Omental fat pad (tissue), 4 donors: ENCODE results near the gene PDE3B. TPM values are rescaled to one million over a fixed set of nuclear protein-coding genes. Genes with fewer than 3 reads are reported as not detected.
"Not testable (repeated sequence)": the region's sequence is repeated elsewhere in the genome, so short reads cannot be mapped to it uniquely, and the experiment has no call there.

Experiments
- ATAC-seq: fragments of 150-250 bp; one replicate; pipeline ENCODE4 v1.9.1; 2016; ENCODE audit warnings: mild to moderate bottlenecking, moderate library complexity; ENCODE audit not compliant: low FRiP score
- DNase-seq: peaks from one replicate; pipeline ENCODE4 v3.0.0-alpha.2; 2019; ENCODE audit warnings: low spot score
- total RNA-seq, 4 donors: library from RNA; depleted of rRNA; stranded (reverse); fragments of >200 nt; gene quantifications; one replicate each; pipeline ENCODE4 v1.1.0, GENCODE V29; 2016
- TF ChIP-seq, protein P1 (sequence below), 3 donors: fragments of 450-650 bp; IDR thresholded peaks; one replicate each; pipeline ENCODE4 v1.5.1; 2016 to 2017; ENCODE audit warnings: antibody characterized with exemption in 3 of 3, mild to moderate bottlenecking in 3 of 3, moderate library complexity in 2 of 3

PDE3B gene
- total RNA-seq, 4 donors from 2014 or later = 83.7 to 194 (median 94.5) TPM

DNA sequence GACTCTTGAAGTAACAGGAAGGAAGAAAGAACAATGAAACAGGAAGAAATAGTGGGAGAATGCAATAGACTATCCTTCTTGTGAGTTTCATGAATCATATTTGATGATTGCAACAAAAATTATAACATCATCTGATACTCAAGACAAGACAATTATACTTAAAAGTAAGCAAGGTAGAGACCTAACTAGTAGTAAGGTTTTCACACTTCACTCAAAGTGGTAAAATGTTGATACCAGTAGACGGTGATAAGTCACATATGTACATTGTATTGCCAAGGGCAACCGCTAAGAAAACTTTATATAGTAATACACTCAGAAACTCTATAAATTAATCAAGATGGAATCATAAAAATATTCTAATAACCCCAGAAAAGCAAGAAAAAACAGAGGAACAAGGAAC lies 140.6 kb downstream of the PDE3B start:
- ATAC-seq = no peak
- no peak for DNase-seq
- TF ChIP-seq, protein P1, sequence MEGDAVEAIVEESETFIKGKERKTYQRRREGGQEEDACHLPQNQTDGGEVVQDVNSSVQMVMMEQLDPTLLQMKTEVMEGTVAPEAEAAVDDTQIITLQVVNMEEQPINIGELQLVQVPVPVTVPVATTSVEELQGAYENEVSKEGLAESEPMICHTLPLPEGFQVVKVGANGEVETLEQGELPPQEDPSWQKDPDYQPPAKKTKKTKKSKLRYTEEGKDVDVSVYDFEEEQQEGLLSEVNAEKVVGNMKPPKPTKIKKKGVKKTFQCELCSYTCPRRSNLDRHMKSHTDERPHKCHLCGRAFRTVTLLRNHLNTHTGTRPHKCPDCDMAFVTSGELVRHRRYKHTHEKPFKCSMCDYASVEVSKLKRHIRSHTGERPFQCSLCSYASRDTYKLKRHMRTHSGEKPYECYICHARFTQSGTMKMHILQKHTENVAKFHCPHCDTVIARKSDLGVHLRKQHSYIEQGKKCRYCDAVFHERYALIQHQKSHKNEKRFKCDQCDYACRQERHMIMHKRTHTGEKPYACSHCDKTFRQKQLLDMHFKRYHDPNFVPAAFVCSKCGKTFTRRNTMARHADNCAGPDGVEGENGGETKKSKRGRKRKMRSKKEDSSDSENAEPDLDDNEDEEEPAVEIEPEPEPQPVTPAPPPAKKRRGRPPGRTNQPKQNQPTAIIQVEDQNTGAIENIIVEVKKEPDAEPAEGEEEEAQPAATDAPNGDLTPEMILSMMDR (IDR thresholded peaks at IDR 0.05) = no peak

- TF ChIP-seq, protein P1 (IDR thresholded peaks at IDR 0.05) = no peak
- DNase-seq (no peak), ATAC-seq (no peak)
Measured at GRCh38 chr11:14789879-14790484, 146.4 kb downstream of the PDE3B start.

GRCh38 chr11:14793546-14793945 lies 149.9 kb downstream of the PDE3B start:
- TF ChIP-seq, protein P1 (IDR thresholded peaks at IDR 0.05) = no peak
- ATAC-seq (no peak), DNase-seq (no peak)

- DNase-seq, ATAC-seq: not testable (repeated sequence)
Measured at GRCh38 chr11:14796028-14796427, 152.4 kb downstream of the PDE3B start.

DNA sequence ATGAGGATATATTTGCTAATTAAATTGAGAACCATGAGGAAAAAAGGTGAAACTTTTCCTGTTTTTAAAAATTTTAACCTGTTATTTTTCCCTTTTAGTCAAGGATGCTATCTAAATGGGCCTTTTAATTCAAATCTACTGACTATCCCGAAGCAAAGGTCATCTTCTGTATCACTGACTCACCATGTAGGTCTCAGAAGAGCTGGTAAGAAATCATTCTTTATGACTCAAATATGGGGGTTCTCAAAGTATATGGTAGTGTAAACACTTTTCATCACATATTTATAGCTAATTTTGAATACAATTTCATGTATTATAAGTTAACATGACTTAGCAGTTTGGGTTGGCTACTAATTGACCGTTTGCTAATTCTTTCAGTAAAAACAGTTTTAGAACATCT lies 160.2 kb downstream of the PDE3B start:
- TF ChIP-seq, protein P1 (IDR thresholded peaks at IDR 0.05) = no peak
- DNase-seq (no peak), ATAC-seq (no peak)

DNA sequence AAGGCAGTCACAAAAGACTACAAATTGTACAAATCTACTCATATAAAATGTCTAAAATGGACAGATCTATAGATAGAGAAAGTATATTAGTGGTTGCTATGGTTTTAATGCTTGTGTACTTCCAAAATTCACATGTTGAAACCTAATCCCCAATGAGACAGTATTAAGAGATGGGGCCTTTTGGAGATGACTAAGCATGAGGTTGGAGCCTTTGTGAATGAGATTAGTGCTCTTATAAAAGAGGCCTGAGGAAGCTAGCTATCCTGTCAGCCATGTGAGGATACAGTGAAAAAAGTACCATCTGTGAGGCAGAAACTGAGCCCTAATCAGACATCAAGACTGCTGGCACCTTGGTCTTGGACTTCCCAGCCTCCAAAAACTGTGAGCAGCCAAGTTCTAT lies 165.9 kb downstream of the PDE3B start:
- TF ChIP-seq, protein P1 (IDR thresholded peaks at IDR 0.05) = no peak
- ATAC-seq = no peak
- DNase-seq = no peak

- TF ChIP-seq, protein P1 (IDR thresholded peaks at IDR 0.05) = no peak
- ATAC-seq = no peak
Measured at GRCh38 chr11:14812757-14813156, 169.2 kb downstream of the PDE3B start.

More at GRCh38 chr11:14812757-14813156, 169.2 kb downstream of the PDE3B start:
- no peak for DNase-seq
